Testis (tissue), 3 donors: ENCODE measurements around the gene MPDZ. TPM values are rescaled to one million over a fixed set of nuclear protein-coding genes. Genes with fewer than 3 reads are reported as not detected.

Source experiments
- DNase-seq: peaks from one replicate; pipeline ENCODE4 v3.0.0-alpha.2; 2019
- H3K27ac ChIP-seq, 2 donors: fragments of 200-600 bp; sonication (generic); one replicate each; pipeline ENCODE4 v1.5.1; 2019
- H3K27me3 ChIP-seq: fragments of 200-600 bp; sonication (generic); one replicate; pipeline ENCODE4 v1.5.1; 2019
- H3K36me3 ChIP-seq: fragments of 200-600 bp; sonication (generic); one replicate; pipeline ENCODE4 v1.5.1; 2017; ENCODE audit warnings: low read depth; ENCODE audit errors: missing control alignments
- H3K4me1 ChIP-seq: fragments of 200-600 bp; sonication (generic); one replicate; pipeline ENCODE4 v1.5.1; 2019
- H3K4me3 ChIP-seq, 2 donors: fragments of 200-600 bp; sonication (generic); one replicate each; pipeline ENCODE4 v1.5.1; 2017 to 2019
- H3K9me3 ChIP-seq: fragments of 200-600 bp; sonication (generic); one replicate; pipeline ENCODE4 v1.5.1; 2017
- CTCF ChIP-seq, 3 experiments: fragments of 450-650 bp in 2 of 3; fragments of 200-600 bp in 1 of 3; sonication (generic) in 1 of 3; IDR thresholded peaks; one replicate each; pipeline ENCODE4 v1.5.1; 2016 to 2019; ENCODE audit warnings: antibody characterized with exemption in 3 of 3, mild to moderate bottlenecking in 2 of 3, moderate library complexity in 1 of 3
- POLR2A ChIP-seq: fragments of 450-650 bp; IDR thresholded peaks from one replicate; pipeline ENCODE4 v1.6.1; 2017; ENCODE audit warnings: antibody characterized with exemption, mild to moderate bottlenecking, moderate library complexity
- WGBS, 2 donors: methylation state at CpG; one replicate each; pipeline ENCODE4 v1.1.5; 2018; 5-methylcytosine and 5-hydroxymethylcytosine counted together
- intact Hi-C: fragments of 100-400 bp; cut with DNase I; formaldehyde crosslinking; loops from one replicate; pipeline ENCODE4 v1.15.1; 2023; ENCODE audit warnings: low total_unique reads
- polyA plus RNA-seq: library from polyadenylated mRNA; stranded (reverse); fragments of 350-450 nt; fragmentation: Illumina TruSeq; extraction: RNeasy Lipid Tissue Mini Kit (QIAGEN cat#74804); gene quantifications from one replicate; pipeline ENCODE4 v1.2.3, GENCODE V29; 2014; ENCODE audit warnings: low read depth, low replicate concordance; ENCODE audit not compliant: insufficient read depth
- total RNA-seq, 2 donors: library from RNA; depleted of rRNA; stranded (reverse); fragments of >200 nt; gene quantifications; one replicate each; pipeline ENCODE4 v1.2.3, GENCODE V29; 2016

The MPDZ gene
- total and polyA plus RNA-seq, 3 donors from 2014 or later = 25.4 to 42.8 (median 38.2) TPM

GRCh38 chr9:13278368-13279246, 885 bp downstream of the MPDZ start:
- TF ChIP-seq POLR2A (no peak), CTCF (IDR thresholded peaks at IDR 0.05) (no peak)
- Histone ChIP-seq H3K4me1 (no peaks in the 10 kb centered on the region), H3K9me3 (no peaks in the 10 kb centered on the region), H3K36me3 (no peaks in the 10 kb centered on the region), H3K27ac (peak overlapping the region; percentile 91 to 97), H3K4me3 (peak overlapping the region; percentile 76 to 88), H3K27me3 (no peaks in the 10 kb centered on the region)
- intact Hi-C loops = no loop called here
- peak; percentile 80 for DNase-seq
- 0 to 1% methylated on average over 27 to 61 of the region's 67 CpGs for WGBS, 2 donors

GRCh38 chr9:13278023-13278367, 1.5 kb downstream of the MPDZ start:
- Histone ChIP-seq H3K36me3 (no peaks in the 10 kb centered on the region), H3K4me3 (peak overlapping the region; percentile 76 to 88), H3K27me3 (no peaks in the 10 kb centered on the region), H3K9me3 (no peaks in the 10 kb centered on the region), H3K27ac (peak overlapping the region; percentile 91 to 97), H3K4me1 (no peaks in the 10 kb centered on the region)
- TF ChIP-seq POLR2A = no peak
- no peak for TF ChIP-seq CTCF (IDR thresholded peaks at IDR 0.05)
- DNase-seq = no peak
- intact Hi-C loops = no loop called here
- 16 to 17% methylated on average over 4 to 10 of the region's 10 CpGs for WGBS, 2 donors

- Histone ChIP-seq H3K27ac (peak overlapping the region in 1 of 2 donors; percentile 41), H3K4me3 (no peak overlapping the region), H3K9me3 (no peaks in the 10 kb centered on the region), H3K36me3 (no peaks in the 10 kb centered on the region), H3K4me1 (no peaks in the 10 kb centered on the region), H3K27me3 (no peaks in the 10 kb centered on the region)
- intact Hi-C loops = no loop called here
- no peak for DNase-seq
- WGBS, 2 donors = 46 to 50% methylated on average over 4 of the region's 4 CpGs
- TF ChIP-seq CTCF (IDR thresholded peaks at IDR 0.05) (no peak), POLR2A (no peak)
Measured at GRCh38 chr9:13274886-13275641, 4.4 kb downstream of the MPDZ start.

GRCh38 chr9:13270734-13271133, 8.8 kb downstream of the MPDZ start:
- H3K4me1 ChIP-seq = no peaks in the 10 kb centered on the region
- H3K27ac ChIP-seq = no peak overlapping the region
- H3K9me3 ChIP-seq = no peaks in the 10 kb centered on the region
- no peak for TF ChIP-seq CTCF (IDR thresholded peaks at IDR 0.05)
- no peak for TF ChIP-seq POLR2A
- WGBS, 2 donors = 69 to 73% methylated on average over 1 of the region's 1 CpG
- intact Hi-C loops = no loop called here
- H3K27me3 ChIP-seq = no peaks in the 10 kb centered on the region
- H3K36me3 ChIP-seq = no peaks in the 10 kb centered on the region
- no peak overlapping the region for H3K4me3 ChIP-seq
- DNase-seq = no peak
